Endothelial cell of umbilical vein (primary cell): Measurements from ENCODE around the gene RYR3. TPM values are rescaled to one million over a fixed set of nuclear protein-coding genes. Genes with fewer than 3 reads are reported as not detected.

Experiments
- BruUV-seq: library from RNA; stranded (reverse); fragments of 400-500 nt; replicated peaks from 2 replicates; lab custom pipeline; 2021; lab: Mats Ljungman, UMichigan
- CTCF ChIA-PET: fragments of 300-600, 350-600 bp; sonication (Branson Sonifier 250); formaldehyde crosslinking; loops from one replicate; lab custom pipeline; 2021; ENCODE audit warnings: antibody characterized with exemption, inconsistent platforms; lab: Charles Lee
- POLR2A ChIA-PET: fragments of 300-600, 350-600 bp; sonication (Branson Sonifier 250); formaldehyde crosslinking; loops from one replicate; lab custom pipeline; 2021; ENCODE audit warnings: antibody characterized with exemption, inconsistent platforms; lab: Charles Lee
- DNase-seq: peaks from one replicate; pipeline ENCODE4 v3.0.0-alpha.2; 2011; ENCODE audit warnings: low read depth, low spot score
- FAIRE-seq: peaks from 2 replicates; lab custom pipeline; 2011; peaks lifted over from hg19 to GRCh38; lab: Jason Lieb, UNC
- H2AFZ ChIP-seq: 2 replicates; pipeline ENCODE4 v1.6.0; 2012; ENCODE audit warnings: low read depth, low read length, control low read depth, inconsistent platforms
- H3K27ac ChIP-seq: 2 replicates; pipeline ENCODE4 v1.5.1; 2011; ENCODE audit warnings: low read depth, mild to moderate bottlenecking, control low read depth, low read length, moderate library complexity; ENCODE audit not compliant: insufficient read depth
- H3K27me3 ChIP-seq, 2 experiments: 2 replicates each; pipeline versions ENCODE4 v1.6.0 to v1.6.1; 2011; ENCODE audit warnings: low read length in 2 of 2, mixed read lengths in 1 of 2; ENCODE audit not compliant: control insufficient read depth in 2 of 2, insufficient read depth in 2 of 2
- H3K36me3 ChIP-seq, 2 experiments: 2 replicates in 1 of 2; 3 replicates in 1 of 2; pipeline ENCODE4 v1.5.1; 2011; ENCODE audit warnings: low read length in 2 of 2, mild to moderate bottlenecking in 1 of 2, moderate library complexity in 1 of 2; ENCODE audit not compliant: control insufficient read depth in 2 of 2, insufficient read depth in 2 of 2; ENCODE audit errors: extremely low read depth in 1 of 2
- H3K4me1 ChIP-seq: 3 replicates; pipeline ENCODE4 v1.5.1; 2011; ENCODE audit warnings: mild to moderate bottlenecking, low read length; ENCODE audit not compliant: control insufficient read depth, insufficient read depth; ENCODE audit errors: extremely low read depth
- H3K4me2 ChIP-seq: 2 replicates; pipeline ENCODE4 v1.6.1; 2011; ENCODE audit warnings: low read length, control low read depth, mixed read lengths; ENCODE audit not compliant: insufficient read depth
- H3K4me3 ChIP-seq, 3 experiments: fragments of 200-600 bp in 1 of 3; sonication (generic), shearing (Covaris generic) in 1 of 3; replicated peaks in 1 of 3; 2 replicates each; pipeline ENCODE4 v1.5.1; 2011 to 2016; ENCODE audit warnings: control low read depth in 3 of 3, low read length in 3 of 3, mild to moderate bottlenecking in 2 of 3, inconsistent platforms in 1 of 3, low read depth in 1 of 3, moderate library complexity in 1 of 3; ENCODE audit not compliant: insufficient read depth in 1 of 3
- H3K79me2 ChIP-seq: 2 replicates; pipeline ENCODE4 v1.6.0; 2012; ENCODE audit warnings: low read length, inconsistent platforms; ENCODE audit not compliant: control insufficient read depth, insufficient read depth
- H3K9ac ChIP-seq: replicated peaks from 2 replicates; pipeline ENCODE3; 2011; ENCODE audit warnings: low read length, control low read depth; ENCODE audit not compliant: insufficient read depth; ENCODE audit errors: extremely low read depth
- H3K9me1 ChIP-seq: replicated peaks from 3 replicates; pipeline ENCODE4 v1.6.0; 2011; ENCODE audit warnings: mild to moderate bottlenecking, low read length; ENCODE audit not compliant: control insufficient read depth, insufficient read depth; ENCODE audit errors: extremely low read depth
- H3K9me3 ChIP-seq: replicated peaks from 2 replicates; pipeline ENCODE4 v1.5.1; 2012; ENCODE audit warnings: low read length, inconsistent platforms; ENCODE audit not compliant: control insufficient read depth, insufficient read depth
- H4K20me1 ChIP-seq: replicated peaks from 2 replicates; pipeline ENCODE3; 2011; ENCODE audit warnings: mild to moderate bottlenecking, low read length; ENCODE audit not compliant: control insufficient read depth, insufficient read depth; ENCODE audit errors: extremely low read depth
- CTCF ChIP-seq, 2 donors: IDR thresholded peaks; 1 replicate in 1 of 2; 2 replicates in 1 of 2; pipeline ENCODE4 v1.5.1; 2011; ENCODE audit warnings: low read length in 2 of 2, mild to moderate bottlenecking in 2 of 2, moderate library complexity in 2 of 2, control low read depth in 1 of 2, inconsistent platforms in 1 of 2, low read depth in 1 of 2; ENCODE audit not compliant: insufficient read depth in 1 of 2; ENCODE audit errors: extremely low read depth in 1 of 2
- EZH2 ChIP-seq: IDR thresholded peaks from 2 replicates; pipeline ENCODE4 v1.6.1; 2012; ENCODE audit warnings: borderline replicate concordance, low read depth, mild to moderate bottlenecking, moderate library complexity, low read length, inconsistent platforms; ENCODE audit not compliant: severe bottlenecking
- FOS ChIP-seq: IDR thresholded peaks from 2 replicates; pipeline ENCODE4 v1.6.1; 2011; ENCODE audit warnings: mild to moderate bottlenecking, low read length, moderate library complexity, borderline replicate concordance; ENCODE audit not compliant: insufficient read depth
- GATA2 ChIP-seq: IDR thresholded peaks from 2 replicates; pipeline ENCODE4 v1.7.0; 2011; ENCODE audit warnings: low read depth, mild to moderate bottlenecking, moderate library complexity, mixed read lengths, low read length; ENCODE audit not compliant: insufficient read length, insufficient read depth
- JUN ChIP-seq: IDR thresholded peaks from 2 replicates; pipeline ENCODE4 v1.6.1; 2011; ENCODE audit warnings: borderline replicate concordance, low read depth; ENCODE audit not compliant: insufficient read length, insufficient read depth
- MAX ChIP-seq: IDR thresholded peaks from 2 replicates; pipeline ENCODE4 v1.6.1; 2011; ENCODE audit not compliant: insufficient read depth, insufficient read length
- MYC ChIP-seq: IDR thresholded peaks from one replicate; pipeline ENCODE4 v1.6.1; 2011; ENCODE audit warnings: mild to moderate bottlenecking, low read depth, low read length
- POLR2A ChIP-seq: IDR thresholded peaks from 2 replicates; pipeline ENCODE4 v1.6.1; 2012; ENCODE audit warnings: low read depth, mild to moderate bottlenecking, control low read depth, low read length
- POLR2AphosphoS5 ChIP-seq: IDR thresholded peaks from 2 replicates; pipeline ENCODE4 v1.6.1; 2012; ENCODE audit warnings: low read depth, mild to moderate bottlenecking, control low read depth, low read length, moderate library complexity; ENCODE audit not compliant: insufficient read depth
- dilution Hi-C: fragments of 300-500 bp; cut with MboI; formaldehyde crosslinking; loops from one replicate; pipeline ENCODE4 v1.15.0; 2019; ENCODE audit warnings: low sequenced_read_pairs; ENCODE audit not compliant: extremely low pct_ligation_motif_present
- intact Hi-C: fragments of 100-400 bp; cut with micrococcal nuclease; formaldehyde crosslinking; loops from one replicate; pipeline ENCODE4 v1.10.0; 2022
- polyA plus RNA-seq, 4 experiments: library from polyadenylated mRNA; depleted of rRNA in 3 of 4; stranded (reverse) in 3 of 4; unstranded in 1 of 4; fragments of >200 nt; gene quantifications; 2 replicates each; pipeline versions ENCODE4 v1.2.1 to v1.2.3, GENCODE V29; 2011 to 2012; ENCODE audit warnings: missing spikeins in 1 of 4
- total RNA-seq: library from RNA; stranded (reverse); gene quantifications from 2 replicates; pipeline ENCODE4 v1.2.3, GENCODE V29; 2021

Gene RYR3
- total and polyA plus RNA-seq, 2 donors (not counting 3 experiments of a cell fraction or from before 2014, with no cell fraction given), result not detected

- Histone ChIP-seq H4K20me1 (no peaks in the 10 kb centered on the region), H3K79me2 (no peaks in the 10 kb centered on the region), H3K36me3 (no peaks in the 10 kb centered on the region), H3K9ac (no peak overlapping the region), H3K27ac (no peak overlapping the region), H2AFZ (no peak overlapping the region), H3K4me2 (no peak overlapping the region), H3K9me3 (no peaks in the 10 kb centered on the region), H3K9me1 (no peaks in the 10 kb centered on the region), H3K4me1 (no peaks in the 10 kb centered on the region), H3K4me3 (no peak overlapping the region), H3K27me3 (no peaks in the 10 kb centered on the region)
- FAIRE-seq, result no peak
- CTCF ChIA-PET, result no interaction called here
- dilution Hi-C loops (no loop called here), intact Hi-C loops (no loop called here)
- DNase-seq, result no peak
- POLR2A ChIA-PET, result no interaction called here
- BruUV-seq, result no TSS peak
- TF ChIP-seq JUN (no peak), FOS (no peak), EZH2 (no peak), POLR2AphosphoS5 (no peak), MYC (no peak), GATA2 (no peak), CTCF (IDR thresholded peaks at IDR 0.05; ENCODE audit: extremely low read depth in 1 of 2, insufficient read depth in 1 of 2, low read depth in 1 of 2, low read length in 2 of 2) (no peak), POLR2A (no peak), MAX (no peak)
Observed at GRCh38 chr15:33872416-33873106, 561.8 kb downstream of the RYR3 start.
